B cell (primary cell): Measurements from ENCODE around the gene LRIG1. TPM values are rescaled to one million over a fixed set of nuclear protein-coding genes. Genes with fewer than 3 reads are reported as not detected.

Experiments used
- ATAC-seq: fragments of 200-7000 bp; cut with Tn5 transposase; one replicate; pipeline ENCODE4 v1.10.0; 2021; ENCODE audit warnings: low read depth, mild to moderate bottlenecking, moderate number of reproducible peaks, moderate library complexity
- CTCF ChIA-PET: fragments of 350-600 bp; sonication (Branson Sonifier 250); formaldehyde crosslinking; loops from one replicate; lab custom pipeline; 2021; ENCODE audit warnings: antibody characterized with exemption, inconsistent platforms; lab: Charles Lee
- POLR2A ChIA-PET: fragments of 350-600 bp; sonication (Branson Sonifier 250); formaldehyde crosslinking; loops from one replicate; lab custom pipeline; 2021; ENCODE audit warnings: antibody characterized with exemption; lab: Charles Lee
- DNase-seq: peaks from one replicate; pipeline ENCODE4 v3.0.0; 2013
- H2AFZ ChIP-seq: 2 replicates; pipeline ENCODE4 v1.6.1; 2012; ENCODE audit warnings: mild to moderate bottlenecking, low read depth, low read length; ENCODE audit not compliant: insufficient read depth, poor library complexity, severe bottlenecking
- H3K27ac ChIP-seq, 2 donors: 1 replicate in 1 of 2; 2 replicates in 1 of 2; pipeline ENCODE4 v1.5.1; 2012 to 2013; ENCODE audit warnings: low read length in 2 of 2, mild to moderate bottlenecking in 2 of 2, moderate library complexity in 1 of 2
- H3K27me3 ChIP-seq, 4 experiments: fragments of 200-600 bp in 1 of 4; sonication (generic) in 1 of 4; replicated peaks in 1 of 4; 1 replicate in 2 of 4; 2 replicates in 2 of 4; pipeline versions ENCODE4 v1.6.1 to v1.7.0; 2013 to 2016; ENCODE audit warnings: low read length in 3 of 4, mild to moderate bottlenecking in 2 of 4, mixed read lengths in 1 of 4, moderate library complexity in 1 of 4; ENCODE audit not compliant: insufficient read depth in 4 of 4, control insufficient read depth in 3 of 4; ENCODE audit errors: control extremely low read depth in 1 of 4
- H3K36me3 ChIP-seq, 2 experiments: replicated peaks in 1 of 2; 1 replicate in 1 of 2; 2 replicates in 1 of 2; pipeline versions ENCODE4 v1.6.1 to v1.7.1; 2013; ENCODE audit warnings: low read length in 1 of 2; ENCODE audit not compliant: insufficient read depth in 2 of 2, control insufficient read depth in 1 of 2; ENCODE audit errors: control extremely low read depth in 1 of 2, extremely low read depth in 1 of 2
- H3K4me1 ChIP-seq, 2 donors: fragments of 200-600 bp in 1 of 2; sonication (generic) in 1 of 2; 1 replicate in 1 of 2; 2 replicates in 1 of 2; pipeline versions ENCODE4 v1.5.1 to v1.6.1; 2013 to 2017; ENCODE audit warnings: low read length in 2 of 2; ENCODE audit not compliant: control insufficient read depth in 2 of 2, insufficient read depth in 2 of 2
- H3K4me2 ChIP-seq: replicated peaks from 2 replicates; pipeline ENCODE3; 2012; ENCODE audit warnings: mild to moderate bottlenecking, low read depth, low read length; ENCODE audit not compliant: poor library complexity, severe bottlenecking
- H3K4me3 ChIP-seq, 5 experiments: fragments of 200-600 bp in 1 of 5; sonication (generic) in 1 of 5; 1 replicate in 3 of 5; 2 replicates in 2 of 5; pipeline versions ENCODE4 v1.5.1 to v1.7.0; 2011 to 2016; ENCODE audit warnings: low read length in 4 of 5, mild to moderate bottlenecking in 4 of 5, low read depth in 2 of 5, control low read depth in 1 of 5, moderate library complexity in 1 of 5; ENCODE audit not compliant: insufficient read depth in 1 of 5; ENCODE audit errors: control extremely low read depth in 1 of 5, extremely low read depth in 1 of 5
- H3K79me2 ChIP-seq: fragments of 200-600 bp; sonication (generic); one replicate; pipeline ENCODE4 v1.6.0; 2016; ENCODE audit warnings: low read length; ENCODE audit not compliant: control insufficient read depth, insufficient read depth
- H3K9ac ChIP-seq: fragments of 200-600 bp; sonication (generic); 2 replicates; pipeline ENCODE4 v1.6.1; 2017; ENCODE audit warnings: mild to moderate bottlenecking, low read length, moderate library complexity
- H3K9me3 ChIP-seq, 3 donors: one replicate each; pipeline versions ENCODE4 v1.6.1 to v1.7.1; 2013; ENCODE audit warnings: low read length in 2 of 3; ENCODE audit not compliant: control insufficient read depth in 2 of 3, insufficient read depth in 1 of 3; ENCODE audit errors: control extremely low read depth in 1 of 3
- H4K20me1 ChIP-seq: 2 replicates; pipeline ENCODE4 v1.6.0; 2012; ENCODE audit warnings: mild to moderate bottlenecking, low read length; ENCODE audit not compliant: insufficient read depth, control insufficient read depth, poor library complexity, severe bottlenecking
- H3K27ac Mint-ChIP-seq: one replicate; pipeline ENCODE4 v1.8.0; 2021; ENCODE audit warnings: mixed read lengths
- H3K27me3 Mint-ChIP-seq: one replicate; pipeline ENCODE4 v1.8.0; 2021; ENCODE audit warnings: mixed read lengths
- H3K4me1 Mint-ChIP-seq: one replicate; pipeline ENCODE4 v1.8.0; 2021; ENCODE audit warnings: mixed read lengths
- H3K4me3 Mint-ChIP-seq: one replicate; pipeline ENCODE4 v1.8.0; 2021; ENCODE audit warnings: mixed read lengths
- H3K9me3 Mint-ChIP-seq: one replicate; pipeline ENCODE4 v1.8.0; 2022; ENCODE audit warnings: mixed read lengths; ENCODE audit not compliant: insufficient read depth
- EZH2 ChIP-seq: IDR thresholded peaks from 2 replicates; pipeline ENCODE4 v1.6.1; 2012; ENCODE audit warnings: borderline replicate concordance, low read depth, mild to moderate bottlenecking, moderate library complexity, low read length; ENCODE audit not compliant: insufficient read depth, poor library complexity, severe bottlenecking
- WGBS: methylation state at CpG from one replicate; pipeline ENCODE4 v1.1.5; 2013; ENCODE audit warnings: missing lambda C conversion rate; ENCODE audit not compliant: insufficient coverage; 5-methylcytosine and 5-hydroxymethylcytosine counted together
- intact Hi-C: fragments of 100-400 bp; cut with micrococcal nuclease; formaldehyde crosslinking; loops from one replicate; pipeline ENCODE4 v1.10.0; 2022
- polyA plus RNA-seq: library from polyadenylated mRNA; depleted of rRNA; stranded (reverse); fragments of >200 nt; gene quantifications from 2 replicates; pipeline ENCODE4 v1.2.3, GENCODE V29; 2012
- total RNA-seq, 2 donors: library from RNA; stranded (reverse); fragments of 120-200 nt in 1 of 2; gene quantifications; 1 replicate in 1 of 2; 2 replicates in 1 of 2; pipeline versions ENCODE4 v1.2.3 to v1.2.4, GENCODE V29; 2013 to 2022
- TF ChIP-seq, protein P1 (sequence below): fragments of 200-600 bp; IDR thresholded peaks from one replicate; pipeline ENCODE4 v1.8.0; 2022; ENCODE audit warnings: antibody characterized with exemption, mild to moderate bottlenecking

The LRIG1 gene
- total and polyA plus RNA-seq, 2 donors (not counting 1 experiment from before 2014, with no cell fraction given) = 9.2 to 12.4 TPM

- H2AFZ ChIP-seq = no peak overlapping the region
- H3K4me3 ChIP-seq = no peak overlapping the region
- no peak overlapping the region for H3K27ac Mint-ChIP-seq
- no peaks in the 10 kb centered on the region for H3K36me3 ChIP-seq
- no peak overlapping the region for H3K4me2 ChIP-seq
- ChIA-PET POLR2A (no interaction called here), CTCF (interaction anchor here (1.2 to 1.3 kb wide), 3 partner anchors 8 to 24 kb away, joined by 3 to 6 read pairs (median 3); no protein-coding TSS in a partner anchor)
- H3K9me3 ChIP-seq = no peaks in the 10 kb centered on the region
- no peak for DNase-seq
- TF ChIP-seq, protein P1, sequence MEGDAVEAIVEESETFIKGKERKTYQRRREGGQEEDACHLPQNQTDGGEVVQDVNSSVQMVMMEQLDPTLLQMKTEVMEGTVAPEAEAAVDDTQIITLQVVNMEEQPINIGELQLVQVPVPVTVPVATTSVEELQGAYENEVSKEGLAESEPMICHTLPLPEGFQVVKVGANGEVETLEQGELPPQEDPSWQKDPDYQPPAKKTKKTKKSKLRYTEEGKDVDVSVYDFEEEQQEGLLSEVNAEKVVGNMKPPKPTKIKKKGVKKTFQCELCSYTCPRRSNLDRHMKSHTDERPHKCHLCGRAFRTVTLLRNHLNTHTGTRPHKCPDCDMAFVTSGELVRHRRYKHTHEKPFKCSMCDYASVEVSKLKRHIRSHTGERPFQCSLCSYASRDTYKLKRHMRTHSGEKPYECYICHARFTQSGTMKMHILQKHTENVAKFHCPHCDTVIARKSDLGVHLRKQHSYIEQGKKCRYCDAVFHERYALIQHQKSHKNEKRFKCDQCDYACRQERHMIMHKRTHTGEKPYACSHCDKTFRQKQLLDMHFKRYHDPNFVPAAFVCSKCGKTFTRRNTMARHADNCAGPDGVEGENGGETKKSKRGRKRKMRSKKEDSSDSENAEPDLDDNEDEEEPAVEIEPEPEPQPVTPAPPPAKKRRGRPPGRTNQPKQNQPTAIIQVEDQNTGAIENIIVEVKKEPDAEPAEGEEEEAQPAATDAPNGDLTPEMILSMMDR = no peak
- H3K27me3 Mint-ChIP-seq = no peaks in the 10 kb centered on the region
- H3K9me3 Mint-ChIP-seq = no peaks in the 10 kb centered on the region
- 97% methylated on average over 19 of the region's 20 CpGs for WGBS
- no peaks in the 10 kb centered on the region for H4K20me1 ChIP-seq
- no peak overlapping the region for H3K27ac ChIP-seq
- no peaks in the 10 kb centered on the region for H3K4me1 Mint-ChIP-seq
- intact Hi-C loops = no loop called here
- H3K27me3 ChIP-seq = no peaks in the 10 kb centered on the region
- H3K9ac ChIP-seq = no peak overlapping the region
- no peak for ATAC-seq
- H3K4me3 Mint-ChIP-seq = no peak overlapping the region
- H3K79me2 ChIP-seq = no peaks in the 10 kb centered on the region
- no peaks in the 10 kb centered on the region for H3K4me1 ChIP-seq
Measured at GRCh38 chr3:66401675-66402491, 98.9 kb downstream of the LRIG1 start.

GRCh38 chr3:66401157-66401550 lies 99.7 kb downstream of the LRIG1 start:
- CTCF ChIA-PET = interaction anchor here (1.2 to 1.3 kb wide), 2 partner anchors 9 to 23 kb away, joined by 3 to 6 read pairs; no protein-coding TSS in a partner anchor
- no peak overlapping the region for H2AFZ ChIP-seq
- POLR2A ChIA-PET = no interaction called here
- no peaks in the 10 kb centered on the region for H3K9me3 ChIP-seq
- no peaks in the 10 kb centered on the region for H3K27me3 ChIP-seq
- Mint-ChIP-seq H3K4me1 (no peaks in the 10 kb centered on the region), H3K27ac (no peak overlapping the region), H3K9me3 (no peaks in the 10 kb centered on the region), H3K4me3 (no peak overlapping the region), H3K27me3 (no peaks in the 10 kb centered on the region)
- H4K20me1 ChIP-seq = no peaks in the 10 kb centered on the region
- no peak overlapping the region for H3K4me3 ChIP-seq
- H3K27ac ChIP-seq = no peak overlapping the region
- TF ChIP-seq EZH2 = no peak
- H3K36me3 ChIP-seq = no peaks in the 10 kb centered on the region
- 85% methylated on average over 4 of the region's 10 CpGs for WGBS
- H3K4me1 ChIP-seq = no peaks in the 10 kb centered on the region
- no peak overlapping the region for H3K9ac ChIP-seq
- DNase-seq = no peak
- no peak for ATAC-seq
- no peak overlapping the region for H3K4me2 ChIP-seq
- H3K79me2 ChIP-seq = no peaks in the 10 kb centered on the region
- intact Hi-C loops = no loop called here
